GM19324 (cell line): ENCODE measurements around the gene POGLUT2.
A peak's percentile ranks its signal among the peaks of the same experiment; 100 is the strongest.
"Not testable (repeated sequence)": the region's sequence is repeated elsewhere in the genome, so short reads cannot be mapped to it uniquely, and the experiment has no call there.

Source experiments
- ATAC-seq: cut with Tn5 transposase; IDR thresholded peaks from one replicate; pipeline ENCODE4 v1.9.1; 2021; ENCODE audit warnings: mild to moderate bottlenecking, moderate library complexity; ENCODE audit not compliant: unreplicated experiment, low FRiP score

Gene POGLUT2

GRCh38 chr13:102812611-102813287 is 14.0 kb upstream of the POGLUT2 start:
- no peak for ATAC-seq

- ATAC-seq, result no peak
Observed at GRCh38 chr13:102807699-102808098, 8.9 kb upstream of the POGLUT2 start.

GRCh38 chr13:102805680-102806079 is 6.9 kb upstream of the POGLUT2 start:
- ATAC-seq, result no peak

GRCh38 chr13:102800145-102801041 is 1.6 kb upstream of the POGLUT2 start:
- ATAC-seq, result peak; percentile 91

GRCh38 chr13:102799426-102800144 is 809 bp upstream of the POGLUT2 start:
- peak; percentile 13 for ATAC-seq

GRCh38 chr13:102793611-102794355 is 5.0 kb downstream of the POGLUT2 start:
- ATAC-seq, result no peak

GRCh38 chr13:102792396-102792795 is 6.4 kb downstream of the POGLUT2 start:
- ATAC-seq, result no peak

- ATAC-seq, result no peak
Observed at GRCh38 chr13:102788683-102789082, 10.1 kb downstream of the POGLUT2 start.

- no peak for ATAC-seq
Observed at GRCh38 chr13:102784483-102784882, 14.3 kb downstream of the POGLUT2 start.

- no peak for ATAC-seq
Observed at GRCh38 chr13:102781591-102781990, 17.2 kb downstream of the POGLUT2 start.

GRCh38 chr13:102780656-102781055 is 18.1 kb downstream of the POGLUT2 start:
- not testable (repeated sequence) for ATAC-seq

- ATAC-seq, result no peak
Observed at GRCh38 chr13:102779436-102780159, 19.2 kb downstream of the POGLUT2 start.

- no peak for ATAC-seq
Observed at GRCh38 chr13:102777736-102778135, 21.0 kb downstream of the POGLUT2 start.

GRCh38 chr13:102776271-102776670 is 22.5 kb downstream of the POGLUT2 start:
- ATAC-seq, result no peak

- ATAC-seq, result no peak
Observed at GRCh38 chr13:102774591-102775520, 23.9 kb downstream of the POGLUT2 start.

- ATAC-seq, result no peak
Observed at GRCh38 chr13:102774214-102774568, 24.6 kb downstream of the POGLUT2 start.

- peak; percentile 98 for ATAC-seq
Observed at GRCh38 chr13:102773441-102774213, 25.1 kb downstream of the POGLUT2 start, which contains the start of gene TEX30. Gene TEX30 (minus strand): TSS chr13:102773786. CDS start chr13:102770026, 3,760 bp downstream.

- ATAC-seq, result no peak
Observed at GRCh38 chr13:102772042-102772425, 26.7 kb downstream of the POGLUT2 start.
